ENCODE measurements around the gene TBC1D2.

DNA sequence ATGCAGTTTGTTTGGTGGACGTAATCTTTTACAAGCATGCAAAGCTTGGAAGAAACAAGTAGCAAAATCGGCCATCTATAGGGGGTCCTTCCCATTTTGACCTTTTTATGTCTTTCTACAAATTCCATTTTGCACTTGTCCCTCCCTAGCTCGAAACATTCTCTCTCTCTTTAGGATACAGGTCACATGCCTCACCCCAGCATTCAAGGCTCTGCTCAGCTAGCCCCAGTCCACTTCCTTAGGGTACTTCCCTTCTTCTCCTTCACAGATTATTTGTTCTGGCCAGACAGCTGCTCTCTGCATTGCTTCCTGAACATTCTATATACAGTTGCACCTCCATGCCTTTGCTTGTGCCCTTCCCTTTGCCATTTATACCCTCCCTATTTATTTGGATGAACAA is 104.7 kb downstream of the TBC1D2 start:
- TF ChIP-seq, protein P1, sequence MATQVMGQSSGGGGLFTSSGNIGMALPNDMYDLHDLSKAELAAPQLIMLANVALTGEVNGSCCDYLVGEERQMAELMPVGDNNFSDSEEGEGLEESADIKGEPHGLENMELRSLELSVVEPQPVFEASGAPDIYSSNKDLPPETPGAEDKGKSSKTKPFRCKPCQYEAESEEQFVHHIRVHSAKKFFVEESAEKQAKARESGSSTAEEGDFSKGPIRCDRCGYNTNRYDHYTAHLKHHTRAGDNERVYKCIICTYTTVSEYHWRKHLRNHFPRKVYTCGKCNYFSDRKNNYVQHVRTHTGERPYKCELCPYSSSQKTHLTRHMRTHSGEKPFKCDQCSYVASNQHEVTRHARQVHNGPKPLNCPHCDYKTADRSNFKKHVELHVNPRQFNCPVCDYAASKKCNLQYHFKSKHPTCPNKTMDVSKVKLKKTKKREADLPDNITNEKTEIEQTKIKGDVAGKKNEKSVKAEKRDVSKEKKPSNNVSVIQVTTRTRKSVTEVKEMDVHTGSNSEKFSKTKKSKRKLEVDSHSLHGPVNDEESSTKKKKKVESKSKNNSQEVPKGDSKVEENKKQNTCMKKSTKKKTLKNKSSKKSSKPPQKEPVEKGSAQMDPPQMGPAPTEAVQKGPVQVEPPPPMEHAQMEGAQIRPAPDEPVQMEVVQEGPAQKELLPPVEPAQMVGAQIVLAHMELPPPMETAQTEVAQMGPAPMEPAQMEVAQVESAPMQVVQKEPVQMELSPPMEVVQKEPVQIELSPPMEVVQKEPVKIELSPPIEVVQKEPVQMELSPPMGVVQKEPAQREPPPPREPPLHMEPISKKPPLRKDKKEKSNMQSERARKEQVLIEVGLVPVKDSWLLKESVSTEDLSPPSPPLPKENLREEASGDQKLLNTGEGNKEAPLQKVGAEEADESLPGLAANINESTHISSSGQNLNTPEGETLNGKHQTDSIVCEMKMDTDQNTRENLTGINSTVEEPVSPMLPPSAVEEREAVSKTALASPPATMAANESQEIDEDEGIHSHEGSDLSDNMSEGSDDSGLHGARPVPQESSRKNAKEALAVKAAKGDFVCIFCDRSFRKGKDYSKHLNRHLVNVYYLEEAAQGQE (IDR thresholded peaks at IDR 0.05), result no peak
- TF ChIP-seq YY1 (IDR thresholded peaks at IDR 0.05), result no peak
- TF ChIP-seq, protein P2, sequence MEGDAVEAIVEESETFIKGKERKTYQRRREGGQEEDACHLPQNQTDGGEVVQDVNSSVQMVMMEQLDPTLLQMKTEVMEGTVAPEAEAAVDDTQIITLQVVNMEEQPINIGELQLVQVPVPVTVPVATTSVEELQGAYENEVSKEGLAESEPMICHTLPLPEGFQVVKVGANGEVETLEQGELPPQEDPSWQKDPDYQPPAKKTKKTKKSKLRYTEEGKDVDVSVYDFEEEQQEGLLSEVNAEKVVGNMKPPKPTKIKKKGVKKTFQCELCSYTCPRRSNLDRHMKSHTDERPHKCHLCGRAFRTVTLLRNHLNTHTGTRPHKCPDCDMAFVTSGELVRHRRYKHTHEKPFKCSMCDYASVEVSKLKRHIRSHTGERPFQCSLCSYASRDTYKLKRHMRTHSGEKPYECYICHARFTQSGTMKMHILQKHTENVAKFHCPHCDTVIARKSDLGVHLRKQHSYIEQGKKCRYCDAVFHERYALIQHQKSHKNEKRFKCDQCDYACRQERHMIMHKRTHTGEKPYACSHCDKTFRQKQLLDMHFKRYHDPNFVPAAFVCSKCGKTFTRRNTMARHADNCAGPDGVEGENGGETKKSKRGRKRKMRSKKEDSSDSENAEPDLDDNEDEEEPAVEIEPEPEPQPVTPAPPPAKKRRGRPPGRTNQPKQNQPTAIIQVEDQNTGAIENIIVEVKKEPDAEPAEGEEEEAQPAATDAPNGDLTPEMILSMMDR (IDR thresholded peaks at IDR 0.05; ENCODE audit: low read depth, low read length, missing input control), result no peak
- TF ChIP-seq HNF4A (conservative IDR thresholded peaks at IDR 0.05), result no peak
- TF ChIP-seq, protein P3, sequence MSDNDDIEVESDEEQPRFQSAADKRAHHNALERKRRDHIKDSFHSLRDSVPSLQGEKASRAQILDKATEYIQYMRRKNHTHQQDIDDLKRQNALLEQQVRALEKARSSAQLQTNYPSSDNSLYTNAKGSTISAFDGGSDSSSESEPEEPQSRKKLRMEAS (IDR thresholded peaks at IDR 0.05), result no peak
- TF ChIP-seq SP1 (IDR thresholded peaks at IDR 0.05), result no peak
- no peak for TF ChIP-seq TAF1 (conservative IDR thresholded peaks at IDR 0.05)
- no peak for TF ChIP-seq RXRA (IDR thresholded peaks at IDR 0.05)
- no peak for TF ChIP-seq GABPA (IDR thresholded peaks at IDR 0.05 in 1 of 2, conservative IDR thresholded peaks at IDR 0.05 in 1 of 2)
- no peak for TF ChIP-seq JUND (IDR thresholded peaks at IDR 0.05)
- TF ChIP-seq RAD21 (IDR thresholded peaks at IDR 0.05), result no peak
- TF ChIP-seq, protein P4, sequence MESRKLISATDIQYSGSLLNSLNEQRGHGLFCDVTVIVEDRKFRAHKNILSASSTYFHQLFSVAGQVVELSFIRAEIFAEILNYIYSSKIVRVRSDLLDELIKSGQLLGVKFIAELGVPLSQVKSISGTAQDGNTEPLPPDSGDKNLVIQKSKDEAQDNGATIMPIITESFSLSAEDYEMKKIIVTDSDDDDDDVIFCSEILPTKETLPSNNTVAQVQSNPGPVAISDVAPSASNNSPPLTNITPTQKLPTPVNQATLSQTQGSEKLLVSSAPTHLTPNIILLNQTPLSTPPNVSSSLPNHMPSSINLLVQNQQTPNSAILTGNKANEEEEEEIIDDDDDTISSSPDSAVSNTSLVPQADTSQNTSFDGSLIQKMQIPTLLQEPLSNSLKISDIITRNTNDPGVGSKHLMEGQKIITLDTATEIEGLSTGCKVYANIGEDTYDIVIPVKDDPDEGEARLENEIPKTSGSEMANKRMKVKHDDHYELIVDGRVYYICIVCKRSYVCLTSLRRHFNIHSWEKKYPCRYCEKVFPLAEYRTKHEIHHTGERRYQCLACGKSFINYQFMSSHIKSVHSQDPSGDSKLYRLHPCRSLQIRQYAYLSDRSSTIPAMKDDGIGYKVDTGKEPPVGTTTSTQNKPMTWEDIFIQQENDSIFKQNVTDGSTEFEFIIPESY (IDR thresholded peaks at IDR 0.05), result no peak

Measured in liver (tissue), 3 donors.